GM12874 (cell line): ENCODE measurements around the gene ZSCAN1.
A peak's percentile ranks its signal among the peaks of the same experiment; 100 is the strongest.

Source experiments
- TF ChIP-seq, protein P1 (sequence below): IDR thresholded peaks from 2 replicates; pipeline ENCODE4 v1.5.1; 2011; ENCODE audit warnings: low read depth, mild to moderate bottlenecking, control low read depth, low read length, moderate library complexity; ENCODE audit not compliant: insufficient read depth

ZSCAN1 gene

DNA sequence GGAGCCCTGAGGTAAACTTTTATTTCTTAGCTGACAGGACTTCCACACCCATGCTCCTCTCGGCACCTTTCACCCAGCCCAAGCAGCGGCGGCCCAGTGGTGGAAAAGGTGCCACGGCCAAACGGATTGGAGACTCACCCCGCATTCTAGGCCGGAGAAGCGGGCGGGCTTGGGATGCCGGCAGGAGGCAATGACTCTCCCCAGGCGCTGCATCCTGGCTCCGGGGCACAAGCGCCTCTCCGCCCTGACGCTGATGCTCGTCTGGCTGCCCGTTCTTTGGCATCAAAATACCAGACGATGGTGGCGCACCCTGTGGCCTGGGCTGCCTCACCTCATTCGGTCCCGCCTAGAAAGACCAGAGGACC is 24.5 kb upstream of the ZSCAN1 start:
- TF ChIP-seq, protein P1, sequence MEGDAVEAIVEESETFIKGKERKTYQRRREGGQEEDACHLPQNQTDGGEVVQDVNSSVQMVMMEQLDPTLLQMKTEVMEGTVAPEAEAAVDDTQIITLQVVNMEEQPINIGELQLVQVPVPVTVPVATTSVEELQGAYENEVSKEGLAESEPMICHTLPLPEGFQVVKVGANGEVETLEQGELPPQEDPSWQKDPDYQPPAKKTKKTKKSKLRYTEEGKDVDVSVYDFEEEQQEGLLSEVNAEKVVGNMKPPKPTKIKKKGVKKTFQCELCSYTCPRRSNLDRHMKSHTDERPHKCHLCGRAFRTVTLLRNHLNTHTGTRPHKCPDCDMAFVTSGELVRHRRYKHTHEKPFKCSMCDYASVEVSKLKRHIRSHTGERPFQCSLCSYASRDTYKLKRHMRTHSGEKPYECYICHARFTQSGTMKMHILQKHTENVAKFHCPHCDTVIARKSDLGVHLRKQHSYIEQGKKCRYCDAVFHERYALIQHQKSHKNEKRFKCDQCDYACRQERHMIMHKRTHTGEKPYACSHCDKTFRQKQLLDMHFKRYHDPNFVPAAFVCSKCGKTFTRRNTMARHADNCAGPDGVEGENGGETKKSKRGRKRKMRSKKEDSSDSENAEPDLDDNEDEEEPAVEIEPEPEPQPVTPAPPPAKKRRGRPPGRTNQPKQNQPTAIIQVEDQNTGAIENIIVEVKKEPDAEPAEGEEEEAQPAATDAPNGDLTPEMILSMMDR = no peak

DNA sequence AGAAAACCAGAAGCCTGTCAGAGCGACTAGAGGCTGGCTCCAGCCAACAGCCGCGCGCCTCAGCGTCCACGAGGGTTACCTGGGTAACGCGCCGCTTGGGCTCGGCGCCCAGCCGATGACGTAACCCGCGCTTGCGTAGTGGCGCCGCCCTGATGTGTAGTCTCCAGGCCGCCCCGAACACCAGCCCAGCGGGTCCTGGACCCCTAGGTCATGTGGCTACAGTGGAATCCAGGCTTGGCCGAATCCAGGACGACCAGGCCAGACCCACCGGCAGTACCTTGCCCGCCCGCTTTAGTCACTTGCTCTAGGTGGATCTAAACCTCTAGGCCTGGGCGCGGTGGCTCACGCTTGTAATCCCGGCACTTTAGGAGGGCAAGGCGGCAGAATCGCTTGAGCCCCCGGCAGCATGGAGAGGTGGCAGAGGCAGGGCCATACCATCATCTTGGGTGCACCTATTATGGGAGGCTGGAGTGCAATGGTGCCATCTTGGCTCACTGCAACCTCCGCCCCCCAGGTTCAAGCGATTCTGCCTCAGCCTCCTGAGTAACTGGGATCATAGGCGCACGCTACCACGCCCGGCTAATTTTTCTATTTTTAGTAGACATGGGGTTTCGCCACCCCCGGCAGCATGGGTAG is 24.0 kb upstream of the ZSCAN1 start:
- TF ChIP-seq, protein P1 = no peak

DNA sequence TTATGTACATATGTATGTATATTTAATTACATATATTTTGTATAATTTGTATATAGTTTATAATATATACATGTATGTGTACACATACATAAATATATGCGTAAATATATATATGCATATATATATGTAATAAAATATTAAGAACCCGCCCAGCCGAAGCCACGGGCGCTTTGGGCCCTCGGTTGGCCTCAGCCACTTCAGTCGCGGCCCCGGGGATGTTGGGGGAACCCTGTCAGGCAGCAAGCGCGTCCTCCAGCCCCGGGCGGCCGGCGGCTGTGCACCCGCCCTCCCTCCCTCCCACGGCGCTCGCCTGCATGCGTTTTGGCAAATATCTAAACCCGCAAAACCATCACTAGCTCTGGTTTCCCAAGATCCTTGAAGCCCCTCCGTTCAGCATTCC is 23.3 kb upstream of the ZSCAN1 start:
- TF ChIP-seq, protein P1 = no peak

DNA sequence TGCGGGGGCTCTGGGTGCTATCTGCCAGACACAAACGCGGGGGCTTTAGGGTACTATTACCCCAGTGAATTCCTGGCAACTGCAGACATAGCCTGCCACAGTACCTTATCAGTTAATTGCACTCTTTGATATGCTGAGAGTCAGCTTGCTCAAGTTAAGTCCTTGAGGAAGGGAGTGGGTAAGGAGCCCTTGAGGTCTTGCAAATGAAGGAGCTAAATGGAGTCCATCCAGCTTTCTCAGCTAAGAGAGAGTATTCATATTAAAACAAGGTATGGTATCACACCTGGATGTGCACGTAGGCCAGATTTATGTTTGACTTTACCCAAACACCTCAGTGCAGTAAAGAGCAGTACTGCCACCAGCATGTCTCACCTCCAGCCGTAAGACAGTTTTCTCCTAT is 19.7 kb upstream of the ZSCAN1 start:
- TF ChIP-seq, protein P1 = no peak

DNA sequence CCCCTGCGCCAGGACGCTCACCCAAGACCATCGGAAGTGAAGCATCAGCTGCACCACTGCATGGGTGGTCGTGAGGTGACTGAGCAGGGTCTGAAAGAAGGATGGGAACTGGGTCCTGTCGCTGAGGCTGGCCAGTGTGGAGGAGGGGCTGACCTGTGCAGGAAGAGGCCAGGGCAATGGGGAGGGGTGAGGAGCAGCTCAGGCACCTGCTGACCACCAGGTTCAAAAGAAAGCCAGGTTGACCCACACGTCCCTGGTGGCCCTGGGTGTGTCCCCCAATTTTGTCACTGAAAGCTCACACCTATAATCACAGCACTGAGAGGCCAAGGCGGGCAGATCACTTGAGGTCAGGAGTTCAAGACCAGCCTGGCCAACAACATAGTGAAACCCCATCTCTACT is 13.7 kb upstream of the ZSCAN1 start:
- TF ChIP-seq, protein P1 = no peak

DNA sequence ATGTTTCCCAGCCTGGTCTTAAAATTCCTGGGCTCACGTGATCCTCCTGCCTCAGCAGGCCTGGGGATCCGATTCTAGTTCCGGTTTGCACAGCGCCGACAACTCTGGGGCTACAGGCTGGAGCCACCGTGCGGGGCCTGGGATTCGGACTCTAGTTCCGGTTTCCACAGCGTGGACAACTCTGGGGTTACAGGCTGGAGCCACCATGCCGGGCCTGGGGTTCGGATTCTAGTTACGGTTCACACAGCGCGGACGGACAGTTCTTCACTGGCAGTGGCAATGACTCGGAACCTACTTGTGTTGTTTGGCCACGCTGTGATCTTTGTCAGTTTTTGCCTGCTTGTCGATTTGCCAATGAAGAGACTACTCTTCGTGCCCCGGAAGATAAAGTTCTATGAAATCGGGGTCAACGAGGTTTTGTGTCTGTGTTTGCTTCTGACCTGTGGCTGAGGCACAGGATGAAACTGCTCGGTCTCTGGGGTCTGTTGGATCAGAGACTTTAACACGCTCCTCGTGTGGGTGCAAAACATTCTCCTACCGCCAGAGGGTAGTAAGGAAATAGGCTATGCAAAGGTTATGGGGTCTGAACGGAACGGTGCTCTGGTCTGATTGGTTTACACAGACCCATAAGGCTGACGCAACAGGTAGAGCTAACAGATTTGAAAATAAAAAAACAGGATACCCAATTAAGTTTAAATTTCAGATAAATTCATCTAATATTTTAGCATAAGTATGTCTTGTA is 12.1 kb upstream of the ZSCAN1 start:
- TF ChIP-seq, protein P1 = peak; percentile 25; the same call in 1 of the 2 replicates

DNA sequence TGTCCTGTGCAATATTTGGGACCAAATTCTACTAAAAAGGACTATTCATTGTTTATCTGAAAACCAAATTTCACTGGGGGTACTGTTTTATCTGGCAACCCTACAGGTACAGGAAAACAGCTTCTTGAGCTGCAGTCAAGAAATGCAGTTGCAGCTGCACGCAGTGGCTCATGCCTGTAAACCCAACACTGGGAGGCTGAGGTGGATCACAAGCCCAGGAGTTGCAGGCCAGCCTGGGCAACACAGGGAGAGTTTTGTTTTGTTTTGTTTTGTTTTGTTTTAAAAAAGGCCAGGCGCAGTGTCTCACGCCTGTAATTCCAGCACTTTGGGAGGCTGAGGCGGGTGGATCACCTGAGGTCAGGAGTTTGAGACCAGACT is 11.6 kb upstream of the ZSCAN1 start:
- TF ChIP-seq, protein P1 = no peak
